HG02571 (cell line): ENCODE results near the gene UNC5B.

ENCODE experiments used
- ATAC-seq: cut with Tn5 transposase; IDR thresholded peaks from one replicate; pipeline ENCODE4 v1.9.1; 2021; ENCODE audit warnings: mild to moderate bottlenecking, moderate library complexity; ENCODE audit not compliant: unreplicated experiment

The UNC5B gene

DNA sequence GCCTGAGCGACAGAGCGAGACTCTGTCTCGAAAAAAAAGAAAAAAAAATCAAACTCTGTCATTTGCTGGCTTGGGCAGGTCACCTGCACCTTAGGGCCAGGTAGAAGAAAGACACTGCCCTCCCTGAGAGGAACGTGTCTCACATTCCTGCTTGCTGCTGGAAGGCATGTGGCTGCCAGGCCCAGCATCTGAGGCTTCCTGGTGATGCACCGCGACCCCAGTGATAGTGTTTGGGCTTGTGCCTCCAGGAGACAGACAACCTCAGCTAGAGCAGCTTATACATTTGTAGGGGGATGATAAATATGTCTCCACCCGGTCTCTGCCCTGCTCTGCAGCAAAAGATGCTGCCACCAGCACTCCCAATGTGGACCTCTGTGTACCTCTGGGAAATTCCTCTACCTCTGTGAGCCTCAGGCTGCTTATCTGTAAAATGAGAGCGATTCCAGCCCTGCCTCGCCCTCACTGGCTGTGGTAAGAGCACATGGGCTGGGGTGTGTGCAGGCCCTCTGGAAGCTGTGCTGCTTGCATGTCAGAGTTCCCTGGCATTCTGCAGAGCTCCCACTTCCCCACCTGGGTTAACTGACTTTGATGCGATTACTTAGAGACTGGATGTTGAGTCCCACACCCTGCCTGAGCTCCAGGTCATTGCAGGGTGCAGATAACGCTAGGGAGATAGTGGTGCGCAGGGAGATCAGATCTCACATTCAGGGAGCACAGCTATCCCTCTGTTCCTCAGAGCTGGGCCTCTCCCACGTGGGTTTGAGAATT lies 126.5 kb downstream of the UNC5B start:
- ATAC-seq, result no peak

GRCh38 chr10:71339796-71340589 lies 127.6 kb downstream of the UNC5B start:
- ATAC-seq, result no peak

- ATAC-seq, result no peak
These were observed 130.4 kb downstream of the UNC5B start for GRCh38 chr10:71342573-71343391.

- no peak for ATAC-seq
These were observed 131.0 kb downstream of the UNC5B start for GRCh38 chr10:71343392-71343773.

DNA sequence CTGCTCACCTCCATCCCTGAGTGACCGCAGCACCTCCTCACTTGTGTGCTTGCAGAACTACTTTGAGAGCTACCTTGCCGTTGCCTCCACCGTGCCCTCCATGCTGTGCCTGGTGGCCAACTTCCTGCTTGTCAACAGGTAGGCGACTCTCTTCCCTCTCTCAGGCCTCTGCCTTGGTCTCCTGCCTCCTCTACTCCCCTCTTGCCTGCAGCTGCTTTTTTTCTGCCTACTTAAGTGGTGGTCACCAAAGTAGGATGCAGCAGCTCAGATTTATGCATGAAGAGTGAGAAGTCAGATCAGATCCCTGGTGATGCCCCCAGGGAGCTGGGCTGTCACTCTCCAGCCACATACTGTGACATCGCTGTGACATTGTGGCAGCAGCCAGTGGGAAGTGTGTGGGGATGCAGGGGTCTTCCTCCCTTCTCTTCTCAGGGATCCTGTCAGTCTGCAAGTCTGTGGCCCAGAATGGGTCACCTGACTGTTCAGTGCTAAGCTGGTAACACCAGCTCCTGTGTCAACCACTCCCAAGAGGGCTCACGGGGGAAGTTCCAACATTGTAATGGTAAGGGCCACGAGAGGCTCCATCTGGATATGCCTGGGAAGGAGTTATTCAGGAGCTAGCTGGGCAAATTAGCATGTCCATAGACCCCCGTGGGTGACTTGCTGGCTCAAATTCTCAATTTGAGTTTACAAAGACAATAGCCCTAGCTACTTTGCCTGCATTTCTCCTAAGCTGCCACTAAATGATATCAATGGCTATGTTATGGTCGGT lies 132.0 kb downstream of the UNC5B start:
- ATAC-seq, result no peak

DNA sequence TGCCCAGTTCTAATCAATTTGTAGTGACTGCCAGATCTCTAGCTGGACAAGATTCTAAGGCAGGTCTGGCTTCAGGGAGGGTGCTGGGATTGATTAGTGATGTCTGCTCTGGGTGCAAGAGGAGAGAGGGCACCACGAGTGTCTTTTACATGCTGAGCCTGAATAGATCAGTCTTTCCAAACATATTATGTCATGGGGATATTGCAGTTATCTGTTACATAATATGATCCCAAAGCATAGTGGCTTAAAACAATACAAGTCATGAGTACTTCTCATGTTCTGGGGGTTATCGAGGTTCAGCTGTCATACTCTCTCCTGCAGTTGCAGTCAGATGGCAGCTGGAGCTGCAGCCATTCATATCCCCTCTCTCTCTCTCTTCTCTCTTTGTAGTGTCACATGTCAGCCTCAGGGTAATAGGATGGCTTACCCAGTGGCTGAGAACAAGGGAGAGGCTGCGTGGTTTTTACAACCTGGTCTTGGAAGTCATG lies 132.7 kb downstream of the UNC5B start:
- ATAC-seq, result no peak

GRCh38 chr10:71345694-71346093 lies 133.3 kb downstream of the UNC5B start:
- no peak for ATAC-seq

DNA sequence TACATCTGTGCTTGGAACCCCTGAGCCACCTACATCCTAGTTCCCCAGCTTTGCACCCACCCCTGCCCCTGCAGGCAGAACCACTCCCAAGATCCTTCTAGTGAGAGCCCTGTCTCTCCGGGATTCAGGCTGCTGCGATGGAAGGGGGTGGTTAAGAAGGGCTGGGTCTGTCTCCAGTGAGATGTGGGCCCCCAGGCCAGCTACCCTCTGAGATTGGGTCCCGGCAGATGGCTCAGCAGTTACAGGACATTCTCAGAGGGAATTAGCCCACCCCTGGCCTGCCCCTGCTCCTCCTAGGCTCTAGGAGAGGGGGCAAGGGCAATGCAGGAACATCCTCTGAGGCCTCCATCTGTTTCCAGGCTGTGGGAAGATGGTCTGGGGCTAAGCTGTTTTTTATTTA lies 134.4 kb downstream of the UNC5B start:
- ATAC-seq, result no peak

GRCh38 chr10:71347587-71348395 lies 135.4 kb downstream of the UNC5B start:
- ATAC-seq, result no peak

- ATAC-seq, result no peak
These were observed 136.5 kb downstream of the UNC5B start for GRCh38 chr10:71348850-71349249.

GRCh38 chr10:71349406-71349805 lies 137.0 kb downstream of the UNC5B start:
- no peak for ATAC-seq

GRCh38 chr10:71351087-71351486 lies 138.7 kb downstream of the UNC5B start:
- no peak for ATAC-seq

GRCh38 chr10:71351628-71352319 lies 139.4 kb downstream of the UNC5B start:
- no peak for ATAC-seq
